Upper lobe of left lung (tissue), 4 donors: ENCODE measurements around the gene CD300A.

Experiments used
- CTCF ChIP-seq, 6 experiments: fragments of 450-650 bp in 4 of 6; fragments of 200-600 bp in 2 of 6; sonication (generic) in 2 of 6; IDR thresholded peaks; one replicate each; pipeline ENCODE4 v1.5.1; 2016 to 2019; ENCODE audit warnings: antibody characterized with exemption in 6 of 6
- EP300 ChIP-seq, 4 donors: sonication (generic); formaldehyde crosslinking; IDR thresholded peaks; one replicate each; pipeline ENCODE4 v1.5.1; 2017; ENCODE audit warnings: antibody characterized with exemption in 4 of 4, control low read depth in 2 of 4
- POLR2A ChIP-seq, 4 donors: fragments of 450-650 bp; IDR thresholded peaks; one replicate each; pipeline ENCODE4 v1.5.1; 2016 to 2017; ENCODE audit warnings: antibody characterized with exemption in 4 of 4, mild to moderate bottlenecking in 2 of 4
- POLR2AphosphoS5 ChIP-seq, 2 donors: sonication (generic); formaldehyde crosslinking; IDR thresholded peaks; one replicate each; pipeline ENCODE4 v1.5.1; 2017; ENCODE audit warnings: antibody characterized with exemption in 2 of 2

- no peak for TF ChIP-seq CTCF (IDR thresholded peaks at IDR 0.05)
- TF ChIP-seq EP300 (IDR thresholded peaks at IDR 0.05) = no peak
- TF ChIP-seq POLR2AphosphoS5 (IDR thresholded peaks at IDR 0.05) = no peak
- TF ChIP-seq POLR2A (IDR thresholded peaks at IDR 0.05) = no peak
These were observed 18.7 kb downstream of the CD300A start for GRCh38 chr17:74485022-74485743.
